ENCODE data around the gene CD300E.
"Not testable (repeated sequence)": the region's sequence is repeated elsewhere in the genome, so short reads cannot be mapped to it uniquely, and the experiment has no call there.

The CD300E gene

GRCh38 chr17:74635418-74635817 is 11.9 kb upstream of the CD300E start:
- no peak for DNase-seq (ENCODE audit: low read depth)

DNA sequence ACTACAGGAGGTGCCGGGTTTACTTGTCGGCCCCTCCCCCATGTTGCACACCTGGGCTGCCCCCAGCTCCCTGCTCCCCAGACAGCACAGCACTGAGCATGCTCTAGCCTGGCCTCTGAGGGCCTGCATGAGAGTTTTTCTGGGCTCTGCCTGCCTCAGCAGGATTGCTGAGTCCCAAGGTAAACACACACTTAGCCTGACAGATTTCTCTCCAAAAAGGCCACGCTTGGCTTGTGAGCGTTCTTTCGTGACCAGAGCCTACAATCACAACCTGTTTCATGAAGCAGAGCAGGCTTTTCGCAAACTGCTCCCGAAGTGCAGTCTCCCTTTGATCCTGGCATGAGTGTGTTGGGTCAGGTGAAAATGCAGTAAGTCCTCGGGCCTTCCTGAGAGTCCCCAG is 9.8 kb upstream of the CD300E start:
- no peak for DNase-seq (ENCODE audit: low read depth)

DNA sequence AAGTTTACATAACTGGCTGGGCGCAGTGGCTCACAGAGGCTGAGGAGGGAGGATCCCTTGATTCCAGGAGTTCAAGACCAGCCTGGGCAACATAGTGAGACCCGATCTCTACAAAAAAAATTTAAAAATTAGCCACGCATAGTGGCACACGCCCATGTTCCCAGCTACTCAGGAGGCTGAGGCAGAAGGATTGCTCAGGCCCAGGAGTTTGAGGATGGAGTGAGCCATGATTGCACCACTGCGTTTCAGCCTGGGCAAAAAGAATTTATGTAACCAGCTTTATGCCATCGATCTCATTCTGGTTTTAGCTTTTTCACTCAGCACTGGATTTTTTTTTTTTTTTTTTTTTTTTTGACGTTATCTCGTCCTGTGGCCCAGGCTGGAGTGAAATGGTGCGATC is 9.1 kb upstream of the CD300E start:
- DNase-seq (ENCODE audit: low read depth), result no peak

DNA sequence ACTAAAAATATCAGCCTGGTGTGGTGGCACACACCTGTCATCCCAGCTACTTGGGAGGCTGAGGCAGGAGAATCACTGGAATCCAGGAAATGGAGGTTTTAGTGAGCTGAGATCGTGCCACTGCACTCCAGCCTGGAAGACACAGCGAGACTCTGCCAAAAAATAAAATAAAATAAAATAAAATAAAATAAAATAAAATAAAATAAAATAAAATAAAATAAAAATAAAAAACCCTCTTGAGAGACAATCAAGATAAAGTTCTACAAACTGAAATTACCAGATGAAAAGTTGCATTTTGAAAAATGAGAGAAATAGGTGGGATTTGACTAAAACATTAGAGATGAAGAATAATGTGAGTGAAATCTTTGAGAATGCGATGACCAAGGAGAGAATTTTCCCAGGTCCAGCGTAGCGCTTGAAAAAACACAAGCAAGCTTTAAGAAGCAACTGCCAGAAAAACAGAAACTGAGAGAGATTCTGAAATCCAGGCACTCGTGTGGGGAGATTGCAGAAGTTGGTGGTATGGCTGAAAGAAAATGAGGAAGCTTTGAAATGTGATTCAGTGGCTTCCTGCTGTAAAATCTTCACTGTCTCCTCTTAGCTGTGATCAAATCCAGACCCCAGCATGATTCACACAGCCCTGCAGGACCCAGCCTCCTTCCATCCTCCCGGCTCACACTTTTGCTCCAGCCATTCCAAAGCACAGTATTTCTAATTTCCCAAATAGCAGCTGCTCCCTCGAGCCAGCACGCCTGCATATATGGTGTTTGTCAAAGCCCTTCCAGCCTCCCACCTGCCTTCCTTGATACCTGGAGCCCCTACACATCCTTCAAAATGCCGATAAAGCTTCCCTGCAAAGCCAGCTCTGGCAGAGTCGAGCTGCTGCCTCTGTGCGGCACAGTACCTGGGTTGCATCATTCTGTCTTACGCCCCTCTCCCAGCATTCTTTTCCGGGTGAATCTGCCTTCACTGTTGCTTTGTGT is 8.2 kb upstream of the CD300E start:
- DNase-seq (ENCODE audit: low read depth), result no peak

GRCh38 chr17:74630251-74630650 is 6.7 kb upstream of the CD300E start:
- DNase-seq (ENCODE audit: low read depth), result not testable (repeated sequence)

- no peak for DNase-seq (ENCODE audit: low read depth)
Measured at GRCh38 chr17:74625661-74626060, 2.1 kb upstream of the CD300E start.

DNA sequence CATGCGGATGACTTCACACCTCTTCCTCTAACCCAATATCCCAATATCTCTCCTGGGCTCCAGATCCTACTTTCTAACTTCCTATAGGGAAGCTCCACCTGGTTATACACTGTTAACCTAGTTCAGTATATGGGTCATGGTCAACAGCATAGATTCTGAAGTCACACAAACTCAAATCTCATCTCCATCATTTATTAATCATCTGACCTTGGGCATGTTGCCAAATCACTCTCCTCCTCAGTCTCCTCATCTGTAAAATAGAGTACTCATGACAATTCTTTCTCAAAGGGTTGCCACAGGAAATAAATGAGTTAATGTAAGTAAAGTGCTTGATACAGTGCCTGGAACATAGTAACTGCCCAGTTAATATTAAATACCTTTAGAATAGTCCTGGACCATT is 593 bp upstream of the CD300E start:
- no peak for DNase-seq (ENCODE audit: low read depth)

DNA sequence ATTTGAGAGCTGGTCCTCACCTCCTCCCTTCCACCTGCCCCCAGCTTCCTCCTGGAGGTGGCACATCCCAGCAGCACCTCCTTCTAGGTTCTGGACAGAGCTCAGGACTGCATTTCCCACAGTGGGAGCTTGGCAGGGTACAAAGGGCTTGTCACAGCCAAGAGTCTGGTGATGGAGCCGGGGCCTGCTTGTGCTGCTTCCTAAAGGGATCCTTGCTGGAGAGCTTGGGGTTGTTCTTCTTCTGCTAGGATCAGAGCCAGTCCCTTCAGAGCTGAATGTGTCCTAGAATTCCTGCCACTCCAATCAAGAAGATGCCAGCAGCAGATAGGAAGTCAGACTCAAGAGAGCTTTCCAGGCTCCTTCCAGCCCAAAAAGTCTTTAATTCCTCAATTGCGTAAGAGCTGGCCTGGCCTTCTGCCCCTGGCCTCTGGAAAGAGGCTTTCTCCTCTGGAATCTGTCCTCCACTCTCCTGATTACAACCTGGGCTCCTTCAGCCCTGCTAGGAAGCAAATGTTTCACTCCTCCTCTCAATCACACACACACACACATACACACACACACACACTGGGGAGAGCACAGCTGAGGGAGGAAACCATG is 4.4 kb downstream of the CD300E start:
- no peak for DNase-seq (ENCODE audit: low read depth)

- DNase-seq (ENCODE audit: low read depth), result no peak
Measured at GRCh38 chr17:74618451-74618850, 5.1 kb downstream of the CD300E start.

GRCh38 chr17:74616696-74617095 is 6.8 kb downstream of the CD300E start:
- DNase-seq (ENCODE audit: low read depth), result no peak

DNA sequence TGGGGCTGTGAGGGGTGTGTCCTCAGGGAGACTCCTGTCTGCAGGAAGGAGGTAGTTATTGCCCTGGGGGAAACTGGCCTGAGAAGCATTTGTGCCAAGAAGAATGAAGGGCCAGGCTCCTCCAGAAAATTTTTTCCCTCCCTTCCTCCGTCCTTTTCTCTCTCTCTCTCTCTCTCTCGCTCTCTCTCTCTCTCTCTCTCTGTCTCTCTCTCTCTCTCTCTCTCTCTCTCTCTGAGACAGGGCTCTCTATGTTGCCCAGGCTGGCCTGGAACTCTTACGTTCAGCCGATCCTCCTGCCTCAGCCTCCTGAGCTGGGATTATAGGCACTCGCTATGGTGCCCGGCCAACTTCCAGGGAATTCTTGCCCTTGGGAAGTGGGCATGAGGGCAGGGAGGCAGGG is 11.5 kb downstream of the CD300E start:
- no peak for DNase-seq (ENCODE audit: low read depth)

DNA sequence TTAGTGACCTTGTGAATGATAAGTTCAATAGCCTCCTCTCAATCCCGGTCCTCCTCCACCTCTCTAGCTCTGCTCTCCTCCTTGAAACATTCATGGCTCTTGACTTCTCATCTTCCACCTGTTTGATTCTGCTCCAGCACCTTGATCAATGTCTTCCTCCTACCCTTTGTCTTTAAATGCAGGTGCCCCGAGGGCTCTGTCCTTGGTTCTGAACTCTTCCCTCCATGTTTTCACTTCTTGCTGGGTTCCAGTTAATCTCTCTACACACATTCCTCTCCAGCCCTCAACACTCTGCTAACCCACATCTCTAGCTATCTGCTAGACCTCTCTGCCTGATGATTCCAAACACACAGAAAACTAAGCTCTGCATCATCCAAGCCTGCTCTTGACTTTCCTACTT is 13.4 kb downstream of the CD300E start:
- no peak for DNase-seq (ENCODE audit: low read depth)

DNA sequence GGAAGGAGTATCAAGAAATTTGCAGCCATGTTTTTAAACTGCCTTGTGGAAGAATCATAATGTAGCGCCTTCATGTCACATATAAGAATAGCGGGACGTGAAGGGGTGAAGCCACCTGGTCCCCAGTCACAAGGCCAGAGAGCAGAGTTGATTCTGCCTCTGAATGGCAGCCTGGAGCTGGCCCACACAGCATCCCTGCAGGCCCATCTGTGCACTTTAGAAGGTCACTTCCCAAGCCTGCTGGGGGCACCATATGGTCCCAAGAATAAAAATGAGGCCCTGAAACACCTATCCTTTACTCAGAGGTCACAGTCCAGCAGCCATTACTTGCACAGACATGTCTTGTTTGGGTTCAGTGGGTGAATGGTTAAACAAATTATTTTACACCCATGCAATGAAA is 15.0 kb downstream of the CD300E start:
- no peak for DNase-seq (ENCODE audit: low read depth)

GRCh38 chr17:74607221-74607620 is 16.3 kb downstream of the CD300E start:
- DNase-seq (ENCODE audit: low read depth), result no peak

DNA sequence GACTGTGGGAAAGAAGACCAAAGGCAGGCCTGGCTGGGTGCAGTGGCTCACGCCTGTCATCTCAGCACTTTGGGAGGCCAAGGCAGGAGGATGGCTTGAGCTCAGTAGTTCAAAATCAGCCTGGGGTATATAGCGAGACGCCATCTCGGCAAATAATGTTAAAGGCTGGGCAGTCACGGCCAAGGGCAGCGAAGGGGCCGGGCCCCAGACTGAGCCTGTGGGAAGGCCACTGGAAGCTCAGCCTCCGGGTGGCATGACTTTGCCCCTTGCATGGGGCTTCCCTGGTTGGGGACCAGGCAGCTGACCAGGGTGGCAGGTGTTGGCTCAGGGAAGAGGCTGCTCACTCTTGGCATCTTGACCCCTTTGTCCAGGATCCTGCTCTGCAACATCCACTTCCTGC is 17.5 kb downstream of the CD300E start:
- no peak for DNase-seq (ENCODE audit: low read depth)

GRCh38 chr17:74605361-74605760 is 18.2 kb downstream of the CD300E start:
- no peak for DNase-seq (ENCODE audit: low read depth)

DNA sequence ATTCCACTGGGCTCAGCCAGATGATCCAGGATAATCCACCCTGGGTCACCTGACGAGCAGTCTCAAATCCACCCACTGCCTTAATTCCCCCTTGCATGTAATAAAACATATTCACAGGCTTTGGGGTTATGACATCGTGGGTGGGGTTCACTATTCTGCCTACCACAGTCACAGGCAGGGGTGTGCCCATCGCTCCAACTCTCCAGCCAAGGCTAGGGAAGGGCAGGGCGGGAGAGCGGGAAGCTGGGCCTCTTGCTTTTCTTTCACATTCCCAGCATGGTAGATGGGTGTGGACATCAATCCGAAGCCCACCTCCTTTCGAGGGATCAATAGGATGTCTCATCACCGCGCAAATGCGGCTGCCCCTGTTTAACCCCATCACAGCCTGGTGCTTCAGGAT is 18.8 kb downstream of the CD300E start:
- no peak for DNase-seq (ENCODE audit: low read depth)

GRCh38 chr17:74604200-74604599 is 19.3 kb downstream of the CD300E start:
- DNase-seq (ENCODE audit: low read depth), result no peak

DNA sequence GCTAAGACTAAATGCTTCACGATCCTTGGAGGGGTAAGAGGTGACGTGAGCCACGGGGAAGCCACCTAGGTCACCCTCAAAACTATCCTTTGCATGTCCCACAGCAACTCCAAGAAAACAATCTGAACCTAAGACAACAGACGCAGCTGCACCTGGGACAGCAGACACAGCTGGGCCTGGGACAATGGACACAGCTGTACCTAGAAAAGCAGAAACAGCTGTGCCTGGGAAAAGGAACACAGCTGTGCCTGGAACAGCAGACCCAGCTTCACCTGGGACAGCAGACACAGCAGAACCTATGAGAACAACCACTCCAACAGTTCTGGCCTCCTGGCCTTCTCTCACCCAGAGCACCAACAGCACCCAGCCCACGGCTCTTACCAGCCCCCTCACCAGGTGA is 19.8 kb downstream of the CD300E start:
- DNase-seq (ENCODE audit: low read depth), result no peak

GRCh38 chr17:74603037-74603635 is 20.4 kb downstream of the CD300E start:
- DNase-seq (ENCODE audit: low read depth), result no peak

DNA sequence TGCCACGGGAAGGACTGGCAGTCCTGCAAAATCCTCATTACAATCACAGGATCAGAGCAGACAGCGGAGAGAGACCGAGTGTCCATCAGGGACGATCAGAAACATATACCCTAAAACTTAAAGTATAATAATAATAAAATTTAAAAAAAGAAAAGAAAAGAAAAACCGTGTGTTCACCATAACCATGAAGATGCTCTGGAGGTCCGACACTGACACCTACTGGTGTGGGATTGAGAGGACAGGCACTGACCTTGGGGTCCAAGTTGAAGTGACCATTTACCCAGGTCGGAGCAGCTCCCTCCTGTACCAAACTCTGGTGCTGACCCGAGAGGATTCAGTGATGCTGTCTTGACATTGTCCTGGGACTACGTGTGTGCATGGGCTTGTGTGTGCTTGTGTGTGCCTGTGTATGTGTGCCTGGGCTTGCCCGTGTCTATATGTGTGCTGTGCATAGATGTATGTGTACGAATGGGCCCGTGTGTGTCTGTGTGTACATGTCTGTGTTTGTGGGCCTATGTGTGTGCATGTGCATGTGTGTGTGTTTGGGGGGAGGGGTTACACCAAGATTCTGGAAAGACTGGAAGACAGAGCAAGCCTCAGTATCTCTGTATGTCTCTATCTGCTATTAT is 21.5 kb downstream of the CD300E start:
- DNase-seq (ENCODE audit: low read depth), result no peak

DNA sequence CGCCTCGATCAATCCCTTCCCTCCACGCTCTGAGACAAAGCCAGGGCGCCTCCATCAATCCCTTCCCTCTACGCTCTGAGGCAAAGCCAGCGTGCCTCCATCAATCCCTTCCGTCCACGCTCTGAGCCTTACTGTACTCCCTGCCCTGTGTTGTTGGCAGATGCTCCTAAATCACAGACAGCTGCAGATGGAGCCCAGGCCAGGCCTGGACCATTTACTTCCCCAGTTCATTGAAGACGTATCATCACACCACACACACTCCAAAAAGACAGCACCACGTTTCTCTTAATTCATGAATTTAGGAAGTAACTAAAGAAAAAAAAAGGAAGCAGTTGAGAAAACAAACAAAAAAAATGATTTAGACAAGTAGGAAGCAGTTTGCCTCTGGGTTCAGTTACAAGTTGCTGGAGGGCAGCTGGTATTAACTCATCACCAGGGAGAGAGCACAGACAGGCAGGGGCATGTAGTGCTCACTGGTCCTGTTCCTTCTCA is 24.0 kb downstream of the CD300E start:
- no peak for DNase-seq (ENCODE audit: low read depth)

- DNase-seq (ENCODE audit: low read depth), result no peak
Measured at GRCh38 chr17:74599023-74599399, 24.5 kb downstream of the CD300E start.

Measured in activated T-helper 1 cell treated with Interleukin-2 at 50 U/mL for 16 hours (primary cell).